ENCODE results near the gene MRPL17.

MRPL17 gene

GRCh38 chr11:6666302-6667183 is 16.6 kb downstream of the MRPL17 start:
- ChIA-PET CTCF (interaction anchor here (0.8 to 3.1 kb wide), 13 partner anchors 7 to 288 kb away, joined by 3 to 25 read pairs (median 6); partner anchors contain the start of genes MRPL17 and TPP1), POLR2A (interaction anchor here (0.7 kb wide), 1 partner anchor 54 kb away, joined by 4 read pairs; no protein-coding TSS in a partner anchor)
- TF ChIP-seq CTCF (IDR thresholded peaks at IDR 0.05; ENCODE audit: insufficient read depth, low read length, missing control alignments), result no peak
- no peak for DNase-seq (ENCODE audit: low read depth, low spot score)
- no peak overlapping the region for H3K4me3 ChIP-seq (ENCODE audit: low read depth, low read length)

- no peak for DNase-seq (ENCODE audit: low read depth, low spot score)
- ChIA-PET POLR2A (no interaction called here), CTCF (interaction anchor here (1.1 to 2.6 kb wide), 3 partner anchors 19 to 197 kb away, joined by 3 to 12 read pairs (median 8); partner anchors contain the start of gene MRPL17)
- H3K4me3 ChIP-seq (ENCODE audit: low read depth, low read length), result no peak overlapping the region
- TF ChIP-seq CTCF (IDR thresholded peaks at IDR 0.05; ENCODE audit: insufficient read depth, low read length, missing control alignments), result no peak
Observed at GRCh38 chr11:6664551-6664950, 18.6 kb downstream of the MRPL17 start.

- H3K4me3 ChIP-seq (ENCODE audit: low read depth, low read length), result no peak overlapping the region
- POLR2A ChIA-PET, result no interaction called here
- no peak for DNase-seq (ENCODE audit: low read depth, low spot score)
- TF ChIP-seq CTCF (IDR thresholded peaks at IDR 0.05; ENCODE audit: insufficient read depth, low read length, missing control alignments), result no peak
- CTCF ChIA-PET, result interaction anchor here (1.1 to 2.6 kb wide), 3 partner anchors 19 to 196 kb away, joined by 3 to 12 read pairs (median 8); partner anchors contain the start of gene MRPL17
Observed at GRCh38 chr11:6663794-6664469, 19.2 kb downstream of the MRPL17 start.

- CTCF ChIA-PET, result interaction anchor here (0.6 to 1.0 kb wide), 3 partner anchors 15 to 48 kb away, joined by 3 read pairs; partner anchors contain the start of gene MRPL17
- no peak for DNase-seq (ENCODE audit: low read depth, low spot score)
- no peak overlapping the region for H3K4me3 ChIP-seq (ENCODE audit: low read depth, low read length)
- no peak for TF ChIP-seq CTCF (IDR thresholded peaks at IDR 0.05; ENCODE audit: insufficient read depth, low read length, missing control alignments)
- POLR2A ChIA-PET, result no interaction called here
Observed at GRCh38 chr11:6660712-6661111, 22.4 kb downstream of the MRPL17 start.

- ChIA-PET POLR2A (no interaction called here), CTCF (interaction anchor here (1.1 to 2.0 kb wide), 5 partner anchors 9 to 281 kb away, joined by 3 to 18 read pairs (median 3); partner anchors contain the start of gene MRPL17)
- no peak for DNase-seq (ENCODE audit: low read depth, low spot score)
- no peak overlapping the region for H3K4me3 ChIP-seq (ENCODE audit: low read depth, low read length)
- TF ChIP-seq CTCF (IDR thresholded peaks at IDR 0.05; ENCODE audit: insufficient read depth, low read length, missing control alignments), result no peak
Observed at GRCh38 chr11:6658647-6659046, 24.5 kb downstream of the MRPL17 start.

Measured in AG04449 (cell line).